GM19025 (cell line): Measurements from ENCODE around the gene LGALSL.

ENCODE experiments used
- ATAC-seq: cut with Tn5 transposase; IDR thresholded peaks from one replicate; pipeline ENCODE4 v1.9.1; 2021; ENCODE audit warnings: mild to moderate bottlenecking, low read depth, moderate library complexity; ENCODE audit not compliant: unreplicated experiment

LGALSL gene

DNA sequence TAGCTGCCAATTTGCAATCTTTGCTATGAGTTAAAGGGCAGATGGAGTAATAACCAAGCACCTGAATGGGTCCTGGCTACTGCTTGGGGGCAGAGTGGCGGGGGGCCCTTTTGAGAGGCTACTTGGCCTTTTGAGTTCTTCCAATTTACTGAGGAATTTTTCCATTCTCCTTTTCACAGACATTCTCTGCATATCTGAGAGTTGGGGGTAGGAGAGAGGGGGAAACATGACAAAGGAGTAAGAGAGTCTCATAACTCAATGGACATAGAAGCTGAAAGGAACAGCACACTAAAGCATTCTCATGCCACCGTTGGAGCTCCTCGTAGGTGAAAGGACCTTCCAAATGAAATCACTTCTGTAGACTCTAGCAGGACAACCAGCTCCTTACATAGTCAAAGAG is 16.1 kb downstream of the LGALSL start:
- ATAC-seq, result no peak

DNA sequence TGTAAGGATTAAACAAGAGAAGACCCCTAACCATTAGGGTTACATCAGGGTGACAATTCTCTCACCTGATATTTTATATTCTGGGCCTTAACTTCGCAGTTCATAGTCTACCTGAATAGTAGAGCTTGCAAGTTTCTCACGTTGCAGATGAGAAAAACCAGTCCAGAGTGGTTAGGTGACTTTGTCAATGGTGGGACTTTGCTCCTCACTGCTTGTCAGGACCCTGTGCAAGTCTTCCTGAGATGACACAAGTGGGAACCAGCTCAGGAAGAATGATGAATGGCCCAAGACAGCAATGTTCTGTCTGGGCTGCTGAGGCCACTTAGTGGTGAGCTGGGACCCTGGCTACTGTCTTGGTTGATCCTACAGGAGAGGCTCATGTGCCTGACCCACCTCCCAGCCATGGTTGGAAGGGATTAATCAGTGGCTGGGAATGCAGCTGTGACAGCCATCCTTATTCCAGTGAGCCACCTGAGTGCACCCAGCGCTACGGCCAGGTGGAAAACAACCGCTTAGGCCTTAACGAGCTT is 16.9 kb downstream of the LGALSL start:
- no peak for ATAC-seq

DNA sequence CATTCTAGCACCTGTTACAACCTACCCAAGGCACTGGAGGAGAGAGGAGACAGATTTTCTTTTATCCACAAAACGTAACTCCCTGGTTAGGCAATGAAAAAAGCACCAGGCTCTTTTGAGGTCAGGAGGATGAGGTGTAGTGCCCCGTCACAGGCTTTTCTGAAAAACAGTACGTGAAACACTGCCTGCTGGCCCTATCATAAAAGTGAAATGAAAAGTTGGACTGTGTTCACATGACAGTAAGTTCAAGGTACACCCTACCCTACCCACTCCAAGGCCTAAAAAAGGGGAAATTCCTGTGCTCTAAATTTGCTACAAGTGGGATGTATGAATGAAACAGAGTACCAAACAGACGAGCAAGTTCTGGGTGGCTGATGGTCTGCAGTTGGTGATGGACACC is 17.6 kb downstream of the LGALSL start:
- ATAC-seq, result no peak

DNA sequence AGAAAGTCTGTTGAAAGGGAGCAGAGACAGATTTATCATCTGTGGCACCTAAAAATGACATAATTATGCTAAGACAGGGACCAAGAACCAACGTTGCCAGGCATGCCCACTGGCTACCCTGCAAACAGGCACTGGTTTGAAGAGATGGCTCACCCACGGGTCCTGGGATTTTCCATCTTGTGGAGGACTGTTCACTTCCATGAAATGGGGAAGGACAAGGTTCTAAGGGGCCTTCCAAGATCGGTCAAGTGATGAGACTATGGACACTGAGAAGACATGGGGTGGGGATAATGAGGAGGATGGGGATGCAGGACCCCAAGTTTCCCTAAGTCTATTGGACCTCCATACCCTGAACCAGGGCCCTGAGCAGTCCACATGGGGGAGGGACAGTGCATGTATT is 18.9 kb downstream of the LGALSL start:
- ATAC-seq, result no peak

DNA sequence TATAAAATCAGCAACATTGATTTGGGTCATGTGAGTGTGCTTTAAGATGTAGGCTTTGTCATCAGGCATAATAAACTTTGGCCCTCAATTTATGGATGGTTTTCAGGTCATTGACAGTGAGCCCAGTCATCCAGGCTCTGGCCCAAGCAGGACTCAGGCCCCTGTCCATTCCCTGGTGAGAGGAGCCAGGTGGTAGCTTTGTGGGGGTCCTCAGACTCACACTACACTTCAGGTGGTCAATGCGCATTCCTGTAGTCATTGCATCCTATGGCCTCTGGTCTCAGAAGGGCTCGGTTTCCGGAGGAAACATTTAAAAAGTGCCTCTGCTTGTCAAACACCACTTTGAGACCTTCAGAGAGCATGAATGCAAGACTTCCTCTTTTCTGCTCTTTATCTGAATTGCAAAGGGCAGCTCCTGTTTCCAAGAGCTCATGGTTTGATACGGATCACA is 20.2 kb downstream of the LGALSL start:
- no peak for ATAC-seq

DNA sequence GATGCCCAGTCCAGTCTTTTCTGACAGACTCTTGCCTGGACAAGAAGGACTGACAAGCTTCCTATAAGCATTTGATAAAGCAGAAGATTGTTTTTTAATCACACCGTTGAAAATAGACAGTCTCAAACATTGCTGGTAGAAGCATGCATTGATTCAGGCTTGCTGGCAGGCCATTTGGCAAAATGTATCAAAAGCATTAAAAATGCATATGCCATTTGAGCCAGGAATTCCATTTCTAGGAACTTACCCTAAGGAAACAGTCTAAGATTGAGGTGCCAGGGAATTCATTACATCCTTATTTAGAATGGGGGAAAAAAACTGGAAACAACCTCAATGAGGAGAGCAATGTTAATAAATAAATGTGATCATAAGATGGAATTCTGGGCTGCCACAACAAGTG is 20.7 kb downstream of the LGALSL start:
- ATAC-seq, result no peak

DNA sequence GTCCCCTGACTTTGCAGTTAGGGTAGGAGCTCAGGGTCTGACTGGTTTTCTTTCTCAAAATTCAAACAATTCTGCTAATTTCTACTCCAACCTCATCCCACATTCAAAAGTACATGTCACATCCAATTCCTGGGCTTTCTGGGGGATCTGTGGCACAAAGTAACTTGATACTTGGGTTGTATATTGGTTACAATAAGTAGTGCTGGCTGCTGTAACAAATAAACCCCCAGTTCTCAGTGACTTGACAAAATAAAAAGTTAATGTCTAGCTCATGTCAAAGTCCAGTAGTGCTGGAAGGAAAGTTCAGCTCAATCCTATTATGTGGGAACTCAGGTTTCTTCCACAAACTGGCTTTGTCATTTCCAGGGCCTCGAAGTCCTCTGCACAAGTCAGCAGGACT is 23.1 kb downstream of the LGALSL start:
- ATAC-seq, result no peak

DNA sequence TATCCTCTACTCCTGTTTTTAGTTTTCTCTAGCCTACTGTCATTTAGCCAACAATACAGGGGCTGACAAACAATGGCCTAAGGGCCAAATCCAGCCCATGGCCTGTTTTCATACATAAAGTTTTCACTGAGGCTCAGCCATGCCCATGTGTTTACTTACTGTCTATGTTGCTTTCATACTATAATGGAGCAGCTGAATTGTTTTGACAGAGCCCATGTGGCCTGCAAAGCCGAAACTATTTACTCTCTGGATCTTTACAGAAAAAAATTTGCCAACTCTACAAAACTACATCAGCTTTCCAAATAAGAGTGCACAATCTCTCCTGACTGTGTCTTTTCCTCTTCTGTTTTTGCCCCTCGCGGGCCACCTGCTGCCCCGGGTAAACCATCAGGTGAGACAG is 24.0 kb downstream of the LGALSL start:
- no peak for ATAC-seq

DNA sequence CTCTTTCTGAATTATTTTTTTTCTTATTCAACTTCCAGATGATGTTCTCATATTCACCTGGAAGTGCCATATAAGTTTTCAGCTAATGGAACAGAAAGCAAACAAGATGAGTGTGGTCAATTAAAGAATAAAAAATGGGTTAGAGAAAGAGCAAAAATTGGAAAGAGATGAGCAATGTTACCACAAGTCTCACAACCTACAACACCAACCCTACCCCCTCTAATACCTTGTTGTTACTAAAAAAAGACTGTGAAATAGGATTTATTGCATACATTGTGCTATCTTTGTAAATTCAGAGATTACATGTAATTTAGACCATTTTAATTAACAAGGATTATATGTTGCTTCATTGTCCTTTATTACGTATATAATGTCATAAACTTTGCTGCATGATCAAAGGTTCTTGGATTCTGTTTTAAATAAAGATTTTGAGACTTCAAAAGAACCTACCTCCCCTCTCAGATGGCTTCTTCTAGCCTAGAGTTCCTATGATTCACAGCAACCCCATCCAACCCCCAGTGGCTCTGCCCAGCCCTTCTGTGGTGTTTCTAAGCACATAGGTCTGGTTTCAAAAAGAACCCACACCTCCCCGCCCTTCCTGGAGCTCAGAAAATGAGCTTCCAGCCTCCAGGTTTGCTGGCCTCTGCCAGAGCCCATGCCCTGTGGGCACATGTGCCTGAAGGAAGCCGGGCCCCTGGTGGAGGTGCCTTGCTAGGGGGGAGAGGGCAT is 24.7 kb downstream of the LGALSL start:
- no peak for ATAC-seq

DNA sequence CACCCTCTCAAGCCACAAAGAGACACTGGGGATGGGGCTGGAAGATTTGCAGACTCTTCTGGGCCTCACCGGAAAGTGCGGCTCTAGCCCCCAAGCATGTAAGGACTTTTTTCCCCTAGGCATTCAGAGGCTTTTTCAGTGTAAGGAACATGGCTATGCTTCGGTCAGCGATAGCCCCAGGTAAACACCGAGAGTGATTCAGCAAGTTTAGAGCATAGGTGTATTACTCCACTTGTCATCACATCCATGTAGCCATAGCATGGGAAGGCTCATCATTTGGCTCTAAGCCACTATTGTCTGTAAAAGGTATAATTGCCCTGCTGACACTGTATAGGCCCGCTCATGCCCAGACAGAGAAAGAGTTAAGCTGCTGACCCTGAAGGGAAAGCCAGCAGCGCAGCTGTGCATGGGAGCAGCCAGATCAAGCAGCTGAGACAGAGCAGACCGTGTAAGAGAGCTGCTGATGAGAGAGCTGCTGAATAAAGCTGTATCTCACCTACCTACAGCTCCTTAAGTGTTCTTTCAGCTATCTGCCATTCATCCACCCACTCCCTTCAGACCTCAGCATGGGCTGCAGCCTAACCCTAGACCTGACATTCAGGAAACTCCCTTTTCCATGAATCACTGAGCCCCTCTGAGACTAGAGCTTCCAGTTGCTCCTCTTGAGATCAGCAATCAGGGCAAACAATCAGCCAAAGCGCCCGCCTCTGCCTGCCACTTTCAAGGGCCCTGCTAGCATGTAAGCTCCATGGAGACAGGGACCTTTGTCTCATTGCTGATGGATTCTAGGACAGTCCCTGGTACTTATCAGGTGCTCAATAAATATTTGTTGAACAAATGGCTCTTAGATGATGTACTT is 25.5 kb downstream of the LGALSL start:
- ATAC-seq, result no peak

DNA sequence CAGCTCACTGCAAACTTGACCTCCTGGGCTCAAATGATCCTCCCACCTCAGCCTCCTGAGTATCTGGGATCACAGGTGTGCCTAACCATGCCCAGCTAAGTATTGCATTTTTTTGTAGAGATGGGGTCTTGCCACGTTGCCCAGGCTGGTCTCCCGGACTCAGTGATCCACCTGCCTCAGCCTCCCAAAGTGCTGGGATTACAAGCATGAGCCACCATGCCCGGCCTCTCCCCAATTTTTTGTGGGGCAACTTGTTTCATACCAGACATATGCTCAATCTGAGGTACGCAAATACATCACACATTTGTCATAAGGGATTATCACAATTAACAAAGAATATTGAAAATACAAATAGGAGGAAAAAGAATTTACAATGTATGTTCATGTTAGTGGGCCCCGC is 27.7 kb downstream of the LGALSL start:
- no peak for ATAC-seq

DNA sequence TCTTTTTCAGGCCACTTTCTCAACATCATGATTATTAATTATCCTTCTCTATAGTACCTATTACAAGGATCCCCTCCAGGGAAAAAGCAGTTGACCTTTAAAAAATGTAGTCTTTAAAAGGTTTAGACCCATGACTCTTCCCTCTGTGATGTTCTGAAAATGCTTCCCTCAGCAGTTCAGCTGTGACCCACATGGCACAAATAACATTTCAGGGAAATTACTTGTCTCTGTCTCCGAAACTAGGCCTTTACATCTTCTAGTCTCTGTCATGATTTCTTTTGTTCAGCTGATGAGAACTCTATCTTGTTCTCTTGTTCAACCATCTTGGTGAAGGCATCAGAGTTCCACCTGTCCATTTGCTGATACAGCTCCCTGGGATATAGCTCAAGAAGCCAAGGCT is 28.3 kb downstream of the LGALSL start:
- no peak for ATAC-seq

DNA sequence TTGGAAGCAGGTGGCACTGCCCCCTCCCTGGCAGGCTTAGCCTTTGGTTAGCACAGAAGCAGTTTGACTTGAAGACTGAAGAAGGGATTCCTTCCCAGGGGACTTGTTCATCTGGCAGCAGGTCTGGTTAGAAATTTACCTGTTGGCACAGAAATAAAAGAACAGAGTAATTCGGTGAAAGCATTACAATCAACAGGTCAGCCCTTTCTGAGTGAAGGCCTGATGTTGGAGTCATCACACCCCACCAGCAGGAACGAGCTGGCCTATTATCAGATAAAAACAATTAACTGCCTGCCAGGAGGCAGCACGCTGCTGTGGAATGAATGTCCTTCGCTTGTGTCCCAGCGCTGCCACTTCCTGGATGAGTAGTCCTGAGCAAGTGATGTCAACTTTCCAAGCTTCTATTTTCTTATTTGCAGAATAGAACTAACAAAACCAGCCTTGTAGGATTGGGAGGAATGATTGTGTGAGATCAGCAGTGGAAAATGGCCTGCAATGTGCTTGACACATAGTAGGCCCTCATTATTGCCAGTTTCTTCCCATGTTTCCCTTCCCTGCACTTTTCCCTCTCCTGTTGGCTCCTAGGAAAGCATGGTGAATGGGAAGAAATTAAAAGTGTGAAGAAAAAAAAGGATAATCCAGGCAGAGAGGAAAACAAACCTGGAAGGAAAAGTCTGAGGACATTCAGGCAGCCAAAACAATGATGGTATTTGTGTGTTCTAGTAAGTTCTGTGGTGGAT is 29.0 kb downstream of the LGALSL start:
- ATAC-seq, result no peak

DNA sequence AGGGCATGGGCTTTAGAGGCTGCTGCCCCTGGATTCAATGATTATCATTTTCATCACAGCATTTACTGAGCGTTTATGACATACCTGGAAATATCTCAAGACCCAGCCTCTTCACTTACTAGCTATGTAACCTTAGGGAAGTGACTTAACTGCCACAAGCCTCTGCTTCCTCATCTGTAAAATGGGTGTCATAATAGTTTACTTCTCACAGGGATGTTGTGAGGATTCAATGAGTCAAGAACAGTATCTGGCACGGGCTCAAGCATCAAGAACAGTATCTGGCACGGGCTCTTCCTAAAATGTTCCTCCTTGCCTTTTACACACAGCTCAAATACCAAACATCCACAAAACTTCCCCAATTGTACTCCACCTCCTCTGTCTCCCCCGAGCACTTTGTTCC is 31.4 kb downstream of the LGALSL start:
- no peak for ATAC-seq

DNA sequence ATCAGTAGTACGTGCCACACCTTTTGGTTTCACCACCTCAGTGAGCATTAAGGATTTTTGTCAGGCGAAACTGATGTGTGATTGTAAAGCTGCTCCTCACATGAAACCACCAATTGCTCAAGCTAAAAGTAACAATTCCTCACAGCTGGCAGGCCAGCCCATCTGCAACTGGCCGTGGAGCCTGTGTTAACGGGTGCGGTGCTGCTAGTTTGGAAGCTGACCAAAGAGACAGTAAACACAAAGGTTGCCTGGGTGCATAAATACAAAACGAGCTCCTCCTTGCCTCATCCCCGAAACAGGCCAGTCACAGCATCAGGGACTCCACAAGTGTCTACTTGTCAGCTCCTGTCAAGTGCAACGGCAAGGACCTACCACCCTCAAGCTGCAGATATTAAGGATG is 32.0 kb downstream of the LGALSL start:
- ATAC-seq, result no peak

DNA sequence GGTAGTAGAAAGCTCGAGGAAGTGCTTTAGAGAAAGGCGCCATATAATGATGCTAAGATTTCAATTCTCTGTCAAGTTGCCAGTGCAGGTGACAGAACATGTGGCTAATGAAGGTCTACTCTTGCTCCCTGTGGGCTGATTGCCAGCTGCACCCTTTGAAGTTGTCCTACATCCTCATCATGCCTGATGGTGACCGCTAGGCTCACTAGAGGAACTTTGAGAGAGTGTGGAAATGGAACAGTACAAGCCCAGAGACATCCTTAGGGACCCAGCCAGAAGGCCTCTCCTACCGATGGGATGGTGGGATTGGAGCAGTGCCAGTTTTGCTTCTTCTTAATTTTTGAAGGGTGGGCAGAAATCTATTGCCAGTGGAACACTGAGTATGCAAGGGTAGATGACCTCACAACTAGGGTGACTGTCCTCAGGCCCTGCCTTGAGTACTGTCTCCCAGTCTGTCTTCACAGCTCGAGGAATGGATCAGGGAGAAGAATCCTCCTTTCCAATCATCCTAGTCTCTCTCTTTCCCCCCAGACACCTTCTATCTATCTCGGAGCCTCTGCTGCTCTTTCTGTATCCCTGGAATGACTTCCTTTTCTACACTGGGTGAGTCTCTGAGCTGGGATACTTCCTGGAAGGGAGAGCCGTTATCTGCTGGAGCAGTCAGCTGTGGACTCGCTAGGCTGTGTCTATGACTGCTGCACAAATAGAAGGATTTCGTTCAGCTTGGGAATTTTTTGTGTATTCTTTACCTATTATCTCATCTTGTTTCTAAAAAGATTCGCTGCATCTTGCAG is 33.5 kb downstream of the LGALSL start:
- no peak for ATAC-seq

DNA sequence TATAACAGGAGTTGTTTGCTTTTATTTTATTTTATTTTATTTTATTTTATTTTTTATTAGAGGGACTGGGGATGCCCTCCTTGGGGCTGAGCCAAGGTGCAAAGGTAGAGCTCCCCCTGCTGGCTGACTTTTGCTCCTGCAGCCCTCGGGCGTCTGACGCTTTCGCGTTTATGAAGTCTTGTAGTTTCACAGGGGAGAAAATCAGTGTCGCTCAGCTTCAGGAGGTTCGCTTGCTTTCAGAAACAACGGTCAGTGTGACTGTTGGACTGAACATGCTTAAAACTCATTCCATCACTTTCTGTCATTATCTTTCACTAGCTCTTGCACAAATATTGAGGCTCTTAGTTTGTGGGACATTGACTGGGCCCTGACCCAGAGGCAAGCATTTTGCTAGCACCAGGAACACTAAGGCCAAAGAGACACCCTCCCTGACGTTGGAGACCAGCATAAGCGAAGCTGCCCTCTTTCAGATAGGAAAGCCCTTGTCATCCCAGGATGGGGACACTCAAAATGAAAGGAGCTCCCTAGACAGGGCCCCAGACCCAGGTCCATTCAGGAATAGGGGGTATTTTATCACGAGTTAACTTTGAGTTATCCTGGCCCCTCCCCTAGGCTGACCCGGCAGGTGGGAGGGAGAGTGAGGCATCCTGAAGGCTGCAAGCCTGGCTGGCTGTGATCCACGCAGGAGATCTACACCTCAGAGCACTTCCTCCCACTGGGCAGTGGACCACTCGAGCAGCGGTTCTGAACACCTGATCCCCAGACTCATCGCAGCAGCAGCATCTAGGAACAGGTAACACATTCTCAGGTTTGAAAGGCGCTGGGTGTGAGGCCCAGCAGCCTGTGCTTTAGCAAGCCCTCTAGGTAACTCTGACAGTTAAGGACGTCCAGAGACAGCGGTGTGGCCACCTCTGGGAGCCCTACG is 34.4 kb downstream of the LGALSL start:
- ATAC-seq, result no peak

DNA sequence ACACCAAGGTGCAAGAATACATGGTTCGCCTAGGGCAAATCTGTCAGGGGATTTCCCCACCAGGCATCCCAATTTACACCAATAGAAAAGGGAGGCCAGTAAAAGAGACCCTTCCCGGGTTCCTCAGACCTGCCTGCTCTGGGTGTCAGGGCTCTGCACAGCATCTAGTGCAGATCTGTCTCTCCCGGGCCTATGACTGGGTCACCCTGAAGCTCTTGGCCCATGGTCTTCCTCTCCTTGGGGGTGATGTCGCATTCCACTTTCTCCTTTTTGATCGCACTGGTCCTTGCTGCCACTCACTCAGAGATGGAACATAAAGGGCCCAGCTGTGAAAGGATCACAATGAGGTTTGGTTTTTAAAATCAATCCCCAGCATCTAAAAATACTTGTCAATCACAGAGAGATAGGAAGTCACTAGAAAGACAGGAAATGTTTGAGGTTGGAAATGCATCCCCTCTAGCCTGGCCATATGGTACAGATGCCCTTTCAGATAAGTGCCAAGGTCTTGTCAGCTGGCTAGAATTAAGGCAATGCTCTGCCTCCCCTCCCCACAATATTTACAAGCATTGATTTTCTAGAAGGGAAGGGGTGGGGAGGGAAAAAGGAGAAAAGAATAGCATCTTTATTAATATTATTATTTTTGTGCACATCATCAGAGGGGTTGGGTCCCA is 35.3 kb downstream of the LGALSL start:
- ATAC-seq, result no peak

DNA sequence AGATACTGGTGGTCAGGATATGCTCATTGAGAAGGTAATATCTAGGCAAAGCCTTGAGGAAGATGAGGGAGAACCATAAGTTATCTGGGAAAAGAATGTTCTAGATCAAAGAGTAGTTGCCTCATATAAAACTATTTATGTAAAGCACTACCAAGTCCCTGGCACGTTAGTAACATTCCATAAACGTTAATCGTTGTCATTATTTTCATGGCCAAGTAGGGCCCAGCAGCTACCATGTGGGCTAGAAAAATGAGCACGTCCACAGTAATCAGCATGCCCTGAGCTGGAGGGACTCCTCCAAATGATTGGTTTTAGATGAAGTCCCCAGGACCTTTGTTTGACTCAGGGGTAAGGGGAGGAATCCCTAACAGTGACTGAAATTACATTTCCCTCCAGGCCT is 37.5 kb downstream of the LGALSL start:
- ATAC-seq, result no peak
